CD4-positive, alpha-beta memory T cell (primary cell): ENCODE results near the gene INPP4B. TPM values are rescaled to one million over a fixed set of nuclear protein-coding genes. Genes with fewer than 3 reads are reported as not detected.
A peak's percentile ranks its signal among the peaks of the same experiment; 100 is the strongest.

Experiments
- CTCF ChIA-PET: fragments of 350-600 bp; sonication (Branson Sonifier 250); formaldehyde crosslinking; loops from one replicate; lab custom pipeline; 2021; ENCODE audit warnings: inconsistent platforms; ENCODE audit not compliant: partially characterized antibody; lab: Charles Lee
- POLR2A ChIA-PET: fragments of 350-600 bp; sonication (Branson Sonifier 250); formaldehyde crosslinking; loops from one replicate; lab custom pipeline; 2021; ENCODE audit not compliant: partially characterized antibody; lab: Charles Lee
- DNase-seq, 5 donors: peaks; one replicate each; pipeline versions ENCODE4 v3.0.0 to v3.0.0-alpha.2; 2020 to 2022; ENCODE audit warnings: mixed read lengths in 1 of 5
- H3K27ac ChIP-seq: one replicate; pipeline ENCODE4 v1.7.0; 2013; ENCODE audit warnings: low read depth, low read length
- H3K27me3 ChIP-seq: 2 replicates; pipeline ENCODE4 v1.7.0; 2013; ENCODE audit warnings: mild to moderate bottlenecking, low read length, moderate library complexity; ENCODE audit not compliant: insufficient read depth
- H3K36me3 ChIP-seq: 2 replicates; pipeline ENCODE4 v1.7.0; 2013; ENCODE audit warnings: mild to moderate bottlenecking, low read length, moderate library complexity; ENCODE audit not compliant: insufficient read depth
- H3K4me1 ChIP-seq: 2 replicates; pipeline ENCODE4 v1.7.0; 2013; ENCODE audit warnings: mild to moderate bottlenecking, low read length, moderate library complexity; ENCODE audit not compliant: insufficient read depth
- H3K4me3 ChIP-seq, 2 donors: one replicate each; pipeline ENCODE4 v1.7.0; 2013; ENCODE audit warnings: low read length in 2 of 2, mild to moderate bottlenecking in 1 of 2
- H3K9me3 ChIP-seq, 2 donors: one replicate each; pipeline ENCODE4 v1.7.0; 2013; ENCODE audit warnings: low read length in 2 of 2, control low read depth in 1 of 2; ENCODE audit not compliant: control insufficient read depth in 1 of 2
- H3K27ac Mint-ChIP-seq, 7 donors: one replicate each; pipeline ENCODE4 v1.8.0; 2020 to 2021; ENCODE audit warnings: mixed read lengths in 7 of 7, mild to moderate bottlenecking in 6 of 7, inconsistent platforms in 3 of 7, moderate library complexity in 3 of 7
- H3K27me3 Mint-ChIP-seq, 2 donors: one replicate each; pipeline ENCODE4 v1.8.0; 2020 to 2021; ENCODE audit warnings: mixed read lengths in 2 of 2
- H3K36me3 Mint-ChIP-seq, 2 donors: one replicate each; pipeline ENCODE4 v1.8.0; 2020 to 2021; ENCODE audit warnings: mixed read lengths in 2 of 2, inconsistent platforms in 1 of 2, mild to moderate bottlenecking in 1 of 2
- H3K4me1 Mint-ChIP-seq, 4 donors: one replicate each; pipeline ENCODE4 v1.8.0; 2020 to 2021; ENCODE audit warnings: mixed read lengths in 4 of 4, mild to moderate bottlenecking in 1 of 4
- H3K4me3 Mint-ChIP-seq, 8 donors: one replicate each; pipeline ENCODE4 v1.8.0; 2020 to 2021; ENCODE audit warnings: mixed read lengths in 8 of 8, mild to moderate bottlenecking in 7 of 8, moderate library complexity in 6 of 8, inconsistent platforms in 3 of 8
- H3K9me3 Mint-ChIP-seq, 8 donors: one replicate each; pipeline ENCODE4 v1.8.0; 2020 to 2021; ENCODE audit warnings: mixed read lengths in 8 of 8, mild to moderate bottlenecking in 5 of 8, inconsistent platforms in 3 of 8, moderate library complexity in 1 of 8
- intact Hi-C: fragments of 100-400 bp; cut with micrococcal nuclease; formaldehyde crosslinking; loops from one replicate; pipeline ENCODE4 v1.15.1; 2023
- polyA plus RNA-seq, 2 donors: library from polyadenylated mRNA; unstranded; fragments of 300-500 nt; fragmentation: Illumina TruSeq; gene quantifications; one replicate each; pipeline ENCODE4 v1.2.3, GENCODE V29; 2021
- total RNA-seq, 2 experiments: library from RNA; stranded (reverse); gene quantifications; one replicate each; pipeline ENCODE4 v1.2.3, GENCODE V29; 2021

The INPP4B gene
- total and polyA plus RNA-seq, 4 experiments from 2014 or later: 76.7 to 112 (median 80.8) TPM

GRCh38 chr4:142331646-142332045, 514.5 kb downstream of the INPP4B start:
- Histone ChIP-seq H3K4me3 (no peak overlapping the region), H3K4me1 (peaks cover 74% of the 10 kb centered on the region), H3K27ac (no peak overlapping the region), H3K9me3 (no peaks in the 10 kb centered on the region), H3K27me3 (no peaks in the 10 kb centered on the region), H3K36me3 (no peaks in the 10 kb centered on the region)
- Mint-ChIP-seq H3K27me3 (no peaks in the 10 kb centered on the region), H3K4me3 (no peak overlapping the region), H3K36me3 (peaks cover 23 to 33% of the 10 kb centered on the region in 2 donors), H3K27ac (no peak overlapping the region), H3K4me1 (peaks cover 56 to 90% (median 68%) of the 10 kb centered on the region in 4 donors), H3K9me3 (no peaks in the 10 kb centered on the region)
- CTCF ChIA-PET: interaction anchor here (0.9 to 1.5 kb wide), 7 partner anchors 10 to 49 kb away, joined by 3 to 5 read pairs (median 4); no protein-coding TSS in a partner anchor
- POLR2A ChIA-PET: interaction anchor here (0.8 to 1.8 kb wide), 4 partner anchors 9 to 14 kb away, joined by 3 to 5 read pairs (median 4); no protein-coding TSS in a partner anchor
- intact Hi-C loops: no loop called here
- no peak for DNase-seq

DNA sequence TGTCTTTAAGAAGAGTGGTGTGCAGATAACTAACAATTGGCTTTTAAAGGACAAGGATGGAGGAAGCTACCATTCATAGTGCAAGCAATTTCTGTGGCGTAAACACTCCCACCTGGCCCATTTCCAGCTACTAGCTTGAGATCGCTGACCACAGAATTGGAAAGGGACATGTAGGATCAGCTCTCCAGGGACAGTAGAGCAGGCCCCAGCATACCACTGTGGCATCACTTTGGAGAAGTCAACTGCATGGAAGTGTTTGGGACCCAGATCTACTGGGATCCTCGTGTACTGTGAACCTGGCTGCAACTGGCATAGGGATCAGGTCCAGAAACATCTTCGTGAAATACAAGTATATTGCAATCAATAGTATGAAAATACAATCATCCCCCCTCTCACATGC, 515.0 kb downstream of the INPP4B start:
- POLR2A ChIA-PET: interaction anchor here (1.3 kb wide), 1 partner anchor 9 kb away, joined by 4 read pairs; no protein-coding TSS in a partner anchor
- no peak for DNase-seq
- no peaks in the 10 kb centered on the region for H3K36me3 ChIP-seq
- no peak overlapping the region for H3K4me3 ChIP-seq
- H3K9me3 ChIP-seq: no peaks in the 10 kb centered on the region
- H3K27ac ChIP-seq: no peak overlapping the region
- no peaks in the 10 kb centered on the region for H3K9me3 Mint-ChIP-seq
- H3K27ac Mint-ChIP-seq: peak overlapping the region in 1 of 7 donors; percentile 7
- no peaks in the 10 kb centered on the region for H3K27me3 Mint-ChIP-seq
- peaks cover 73% of the 10 kb centered on the region for H3K4me1 ChIP-seq
- H3K4me3 Mint-ChIP-seq: no peak overlapping the region
- peaks cover 24 to 28% of the 10 kb centered on the region in 2 donors for H3K36me3 Mint-ChIP-seq
- H3K4me1 Mint-ChIP-seq: peaks cover 61 to 90% (median 68%) of the 10 kb centered on the region in 4 donors
- CTCF ChIA-PET: interaction anchor here (0.9 to 1.5 kb wide), 8 partner anchors 8 to 48 kb away, joined by 3 to 5 read pairs (median 4); no protein-coding TSS in a partner anchor
- intact Hi-C loops: no loop called here
- no peaks in the 10 kb centered on the region for H3K27me3 ChIP-seq

GRCh38 chr4:142330311-142330710, 515.8 kb downstream of the INPP4B start:
- Mint-ChIP-seq H3K36me3 (peaks cover 20 to 24% of the 10 kb centered on the region in 2 donors), H3K4me1 (peaks cover 59 to 90% (median 69%) of the 10 kb centered on the region in 4 donors)

GRCh38 chr4:142329313-142329712, 516.8 kb downstream of the INPP4B start:
- H3K4me3 ChIP-seq: no peak overlapping the region
- no peaks in the 10 kb centered on the region for H3K9me3 ChIP-seq
- H3K4me1 ChIP-seq: peaks cover 87% of the 10 kb centered on the region
- H3K27me3 ChIP-seq: no peaks in the 10 kb centered on the region
- no peaks in the 10 kb centered on the region for H3K36me3 ChIP-seq
- Mint-ChIP-seq H3K27ac (peak overlapping the region in 4 of 7 donors; percentile 5 to 65 (median 40)), H3K4me3 (peak overlapping the region in 3 of 8 donors; percentile 13 to 45 (median 40)), H3K9me3 (no peaks in the 10 kb centered on the region), H3K36me3 (peaks cover 25 to 29% of the 10 kb centered on the region in 2 donors), H3K4me1 (peaks cover 64 to 92% (median 76%) of the 10 kb centered on the region in 4 donors), H3K27me3 (no peaks in the 10 kb centered on the region)
- H3K27ac ChIP-seq: no peak overlapping the region
- DNase-seq: no peak
- CTCF ChIA-PET: interaction anchor here (1.5 to 1.6 kb wide), 2 partner anchors 14 to 22 kb away, joined by 3 to 4 read pairs; no protein-coding TSS in a partner anchor
- POLR2A ChIA-PET: interaction anchor here (1.4 kb wide), 1 partner anchor 113 kb away, joined by 3 read pairs; no protein-coding TSS in a partner anchor
- intact Hi-C loops: no loop called here

More at GRCh38 chr4:142330311-142330710, 515.8 kb downstream of the INPP4B start:
- H3K9me3 Mint-ChIP-seq: no peaks in the 10 kb centered on the region
- Histone ChIP-seq H3K9me3 (no peaks in the 10 kb centered on the region), H3K4me3 (no peak overlapping the region), H3K4me1 (peaks cover 77% of the 10 kb centered on the region), H3K36me3 (no peaks in the 10 kb centered on the region), H3K27me3 (no peaks in the 10 kb centered on the region), H3K27ac (no peak overlapping the region)
- intact Hi-C loops: no loop called here
- peak overlapping the region in 3 of 7 donors; percentile 5 to 25 (median 6) for H3K27ac Mint-ChIP-seq
- ChIA-PET POLR2A (no interaction called here), CTCF (interaction anchor here (0.9 kb wide), 1 partner anchor 9 kb away, joined by 4 read pairs; no protein-coding TSS in a partner anchor)
- DNase-seq: no peak
- H3K27me3 Mint-ChIP-seq: no peaks in the 10 kb centered on the region
- H3K4me3 Mint-ChIP-seq: peak overlapping the region in 1 of 8 donors; percentile 23

DNA sequence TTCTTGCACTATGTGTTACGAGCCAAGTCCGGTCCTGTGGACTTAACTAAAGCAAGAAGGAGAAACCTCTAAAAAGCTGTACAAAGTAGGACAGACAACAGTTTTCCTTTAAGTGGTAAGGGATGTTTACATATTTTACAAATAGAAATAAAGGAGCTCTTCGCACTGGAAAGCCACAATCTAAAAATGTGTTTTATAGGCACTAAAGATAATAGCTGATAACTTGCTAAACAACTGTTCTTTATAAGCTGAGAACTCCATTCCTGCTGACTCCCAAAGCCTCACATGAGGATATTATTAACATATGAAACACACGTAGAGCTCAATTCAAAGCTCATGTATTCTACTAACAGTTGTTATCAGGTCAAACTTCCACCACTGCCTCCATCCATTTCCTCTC, 519.9 kb downstream of the INPP4B start:
- peaks cover 45 to 46% of the 10 kb centered on the region in 2 donors for H3K36me3 Mint-ChIP-seq
- no peaks in the 10 kb centered on the region for H3K27me3 Mint-ChIP-seq
- Histone ChIP-seq H3K4me1 (peaks cover 72% of the 10 kb centered on the region), H3K9me3 (no peaks in the 10 kb centered on the region), H3K4me3 (no peak overlapping the region), H3K27me3 (no peaks in the 10 kb centered on the region), H3K27ac (no peak overlapping the region), H3K36me3 (no peaks in the 10 kb centered on the region)
- CTCF ChIA-PET: interaction anchor here (0.8 to 3.4 kb wide), 4 partner anchors 26 to 429 kb away, joined by 3 to 16 read pairs (median 3); no protein-coding TSS in a partner anchor
- H3K4me3 Mint-ChIP-seq: no peak overlapping the region
- H3K4me1 Mint-ChIP-seq: peaks cover 57 to 79% (median 73%) of the 10 kb centered on the region in 4 donors
- DNase-seq: no peak
- peak overlapping the region in 1 of 7 donors; percentile 58 for H3K27ac Mint-ChIP-seq
- POLR2A ChIA-PET: interaction anchor here (1.3 kb wide), 2 partner anchors 75 to 241 kb away, joined by 3 read pairs; no protein-coding TSS in a partner anchor
- H3K9me3 Mint-ChIP-seq: peaks cover 0 to 3% (median 0%) of the 10 kb centered on the region in 8 donors
- intact Hi-C loops: no loop called here

DNA sequence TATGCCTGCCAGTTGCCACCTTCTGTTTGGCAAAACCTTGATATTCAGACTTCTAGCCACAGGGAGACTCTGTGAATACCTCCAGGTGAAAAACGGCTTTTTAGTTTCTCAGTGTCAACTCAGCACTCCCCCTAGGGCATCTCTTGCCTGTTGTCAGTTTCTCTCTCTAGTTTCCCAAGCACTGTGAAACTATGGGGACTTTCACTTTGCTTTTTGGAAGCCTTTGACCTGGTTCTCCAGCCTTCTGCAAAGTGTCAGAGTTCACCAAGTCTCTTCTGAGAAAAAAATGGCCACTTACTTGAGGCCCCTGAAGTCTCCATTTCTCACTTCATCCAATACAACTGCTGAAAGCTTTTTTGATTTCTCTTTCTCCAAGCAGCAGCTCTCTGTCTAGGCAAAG, 521.5 kb downstream of the INPP4B start:
- no peak overlapping the region for H3K4me3 ChIP-seq
- peaks cover 71% of the 10 kb centered on the region for H3K4me1 ChIP-seq
- H3K27ac ChIP-seq: no peak overlapping the region
- peaks cover 0 to 4% (median 0%) of the 10 kb centered on the region in 8 donors for H3K9me3 Mint-ChIP-seq
- H3K36me3 ChIP-seq: no peaks in the 10 kb centered on the region
- intact Hi-C loops: no loop called here
- DNase-seq: no peak
- H3K9me3 ChIP-seq: no peaks in the 10 kb centered on the region
- peak overlapping the region; percentile 25 to 84 (median 47) for H3K27ac Mint-ChIP-seq
- H3K36me3 Mint-ChIP-seq: peaks cover 56 to 59% of the 10 kb centered on the region in 2 donors
- peak overlapping the region in 2 of 8 donors; percentile 13 to 37 for H3K4me3 Mint-ChIP-seq
- no peaks in the 10 kb centered on the region for H3K27me3 ChIP-seq
- H3K27me3 Mint-ChIP-seq: no peaks in the 10 kb centered on the region
- POLR2A ChIA-PET: interaction anchor here (1.3 kb wide), 1 partner anchor 243 kb away, joined by 3 read pairs; no protein-coding TSS in a partner anchor
- CTCF ChIA-PET: interaction anchor here (1.0 to 3.4 kb wide), 3 partner anchors 11 to 41 kb away, joined by 3 to 16 read pairs (median 5); no protein-coding TSS in a partner anchor
- H3K4me1 Mint-ChIP-seq: peaks cover 59 to 81% (median 73%) of the 10 kb centered on the region in 4 donors

DNA sequence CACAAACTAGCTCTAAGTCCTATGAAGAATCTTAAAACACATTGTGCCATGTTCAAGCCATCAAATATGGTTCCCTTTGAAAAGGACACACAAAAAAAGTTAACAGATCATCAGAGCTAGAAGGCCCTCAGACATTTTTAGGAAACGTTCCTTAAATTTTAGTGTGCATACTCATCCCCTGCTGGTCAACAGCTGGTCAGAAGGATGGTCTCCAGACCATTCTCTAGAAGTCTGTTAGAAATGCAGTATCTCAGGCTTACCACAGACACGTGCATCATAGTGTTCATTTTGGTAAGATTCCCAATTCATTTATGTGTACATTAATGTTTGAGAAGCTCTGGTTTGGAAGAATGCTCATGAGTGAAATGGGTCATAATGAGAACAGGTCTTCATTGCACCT, 523.1 kb downstream of the INPP4B start:
- H3K4me1 Mint-ChIP-seq: peaks cover 59 to 82% (median 75%) of the 10 kb centered on the region in 4 donors
- peaks cover 60 to 68% of the 10 kb centered on the region in 2 donors for H3K36me3 Mint-ChIP-seq
- H3K9me3 ChIP-seq: no peaks in the 10 kb centered on the region
- no peak overlapping the region for H3K4me3 ChIP-seq
- no peaks in the 10 kb centered on the region for H3K27me3 Mint-ChIP-seq
- intact Hi-C loops: no loop called here
- CTCF ChIA-PET: interaction anchor here (1.4 to 3.4 kb wide), 2 partner anchors 26 to 40 kb away, joined by 3 to 16 read pairs; no protein-coding TSS in a partner anchor
- peaks cover 72% of the 10 kb centered on the region for H3K4me1 ChIP-seq
- H3K4me3 Mint-ChIP-seq: no peak overlapping the region
- POLR2A ChIA-PET: interaction anchor here (1.3 kb wide), 1 partner anchor 8 kb away, joined by 4 read pairs; no protein-coding TSS in a partner anchor
- H3K9me3 Mint-ChIP-seq: peaks cover 0 to 4% (median 0%) of the 10 kb centered on the region in 8 donors
- H3K27ac ChIP-seq: no peak overlapping the region
- no peak for DNase-seq
- H3K27ac Mint-ChIP-seq: no peak overlapping the region
- H3K27me3 ChIP-seq: no peaks in the 10 kb centered on the region
- no peaks in the 10 kb centered on the region for H3K36me3 ChIP-seq
